ENCODE results near the gene IREB2. TPM values are rescaled to one million over a fixed set of nuclear protein-coding genes. Genes with fewer than 3 reads are reported as not detected.
"Not testable (repeated sequence)": the region's sequence is repeated elsewhere in the genome, so short reads cannot be mapped to it uniquely, and the experiment has no call there.

The IREB2 gene
- total RNA-seq, 4 donors from 2014 or later: 20.1 to 71.7 (median 40.7) TPM

DNA sequence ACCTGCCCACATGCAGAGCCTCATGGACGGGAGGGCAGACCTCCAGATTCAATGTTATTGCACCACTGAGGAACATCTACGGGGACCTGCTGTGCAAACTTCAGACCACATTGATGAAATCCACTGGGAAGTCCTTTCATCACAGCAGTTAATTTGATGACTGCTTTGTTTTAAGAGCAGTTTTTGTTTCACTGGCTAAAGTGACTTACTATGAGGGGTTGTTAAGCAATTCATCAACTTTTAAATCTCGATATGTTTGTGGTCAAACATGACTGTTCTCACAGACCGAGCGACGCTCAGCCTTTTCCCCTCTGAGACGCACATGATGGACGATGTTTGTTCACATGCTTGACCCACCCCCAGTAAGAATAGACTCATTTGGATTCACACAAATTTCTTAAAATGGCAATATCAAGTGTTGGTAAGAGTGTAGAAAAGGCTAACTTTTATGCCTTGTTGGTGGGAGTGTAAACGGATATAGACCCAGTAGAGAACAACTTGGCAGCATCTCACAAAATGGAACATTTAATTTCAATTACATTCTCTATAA is 35.9 kb upstream of the IREB2 start:
- intact Hi-C loops (cut with DNase I; ENCODE audit: low total_unique reads) (no loop called here), in situ Hi-C loops (cut with MboI; ENCODE audit: low pct_ligation_motif_present in 1 of 4, low pct_unique_long_range_greater_than_20kb in 1 of 4, low sequenced_read_pairs in 3 of 4) (no loop called here)
- Histone ChIP-seq H3K36me3 (no peaks in the 10 kb centered on the region), H3K27me3 (no peaks in the 10 kb centered on the region), H3K27ac (no peak overlapping the region), H3K9me3 (no peaks in the 10 kb centered on the region), H3K4me1 (peaks cover 0 to 9% (median 4%) of the 10 kb centered on the region in 4 donors), H3K4me3 (no peak overlapping the region)
- no peak for TF ChIP-seq EP300 (IDR thresholded peaks at IDR 0.05; ENCODE audit: low read depth)
- TF ChIP-seq, protein P1, sequence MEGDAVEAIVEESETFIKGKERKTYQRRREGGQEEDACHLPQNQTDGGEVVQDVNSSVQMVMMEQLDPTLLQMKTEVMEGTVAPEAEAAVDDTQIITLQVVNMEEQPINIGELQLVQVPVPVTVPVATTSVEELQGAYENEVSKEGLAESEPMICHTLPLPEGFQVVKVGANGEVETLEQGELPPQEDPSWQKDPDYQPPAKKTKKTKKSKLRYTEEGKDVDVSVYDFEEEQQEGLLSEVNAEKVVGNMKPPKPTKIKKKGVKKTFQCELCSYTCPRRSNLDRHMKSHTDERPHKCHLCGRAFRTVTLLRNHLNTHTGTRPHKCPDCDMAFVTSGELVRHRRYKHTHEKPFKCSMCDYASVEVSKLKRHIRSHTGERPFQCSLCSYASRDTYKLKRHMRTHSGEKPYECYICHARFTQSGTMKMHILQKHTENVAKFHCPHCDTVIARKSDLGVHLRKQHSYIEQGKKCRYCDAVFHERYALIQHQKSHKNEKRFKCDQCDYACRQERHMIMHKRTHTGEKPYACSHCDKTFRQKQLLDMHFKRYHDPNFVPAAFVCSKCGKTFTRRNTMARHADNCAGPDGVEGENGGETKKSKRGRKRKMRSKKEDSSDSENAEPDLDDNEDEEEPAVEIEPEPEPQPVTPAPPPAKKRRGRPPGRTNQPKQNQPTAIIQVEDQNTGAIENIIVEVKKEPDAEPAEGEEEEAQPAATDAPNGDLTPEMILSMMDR (IDR thresholded peaks at IDR 0.05): no peak
- TF ChIP-seq POLR2AphosphoS5 (IDR thresholded peaks at IDR 0.05): no peak
- TF ChIP-seq POLR2A (IDR thresholded peaks at IDR 0.05): no peak
- DNase-seq: no peak
- WGBS, 2 donors (ENCODE audit: low coverage in 1 of 2): 73 to 88% methylated on average over 6 to 9 of the region's 9 CpGs

DNA sequence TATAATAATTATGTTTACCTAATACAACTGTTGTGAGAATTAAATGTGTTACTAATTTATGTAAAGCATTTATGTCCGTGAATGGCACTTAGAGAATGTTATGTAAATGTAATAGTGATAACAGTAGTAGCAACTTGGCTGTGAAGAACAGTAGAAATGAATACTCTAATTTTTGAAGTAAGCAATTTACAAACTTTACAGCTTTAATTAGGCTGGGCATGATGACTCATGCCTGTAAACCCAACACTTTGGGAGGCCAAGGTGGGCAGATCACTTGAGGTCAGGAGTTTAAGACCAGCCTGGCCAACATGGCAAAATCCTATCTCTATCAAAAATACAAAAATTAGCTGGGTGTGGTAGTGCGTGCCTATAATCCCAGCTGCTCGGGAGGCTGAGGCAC is 33.9 kb upstream of the IREB2 start:
- H3K4me1 ChIP-seq: peaks cover 0 to 8% (median 2%) of the 10 kb centered on the region in 4 donors
- H3K27ac ChIP-seq: no peak overlapping the region
- H3K9me3 ChIP-seq: no peaks in the 10 kb centered on the region
- in situ Hi-C loops (cut with MboI; ENCODE audit: low pct_ligation_motif_present in 1 of 4, low pct_unique_long_range_greater_than_20kb in 1 of 4, low sequenced_read_pairs in 3 of 4): no loop called here
- 58 to 68% methylated on average over 3 of the region's 3 CpGs for WGBS, 2 donors (ENCODE audit: low coverage in 1 of 2)
- no peaks in the 10 kb centered on the region for H3K27me3 ChIP-seq
- no peak for TF ChIP-seq EP300 (IDR thresholded peaks at IDR 0.05; ENCODE audit: low read depth)
- no peak for TF ChIP-seq POLR2AphosphoS5 (IDR thresholded peaks at IDR 0.05)
- TF ChIP-seq POLR2A (IDR thresholded peaks at IDR 0.05): no peak
- TF ChIP-seq, protein P1 (IDR thresholded peaks at IDR 0.05): no peak
- intact Hi-C loops (cut with DNase I; ENCODE audit: low total_unique reads): no loop called here
- no peak overlapping the region for H3K4me3 ChIP-seq
- DNase-seq: no peak
- no peaks in the 10 kb centered on the region for H3K36me3 ChIP-seq

DNA sequence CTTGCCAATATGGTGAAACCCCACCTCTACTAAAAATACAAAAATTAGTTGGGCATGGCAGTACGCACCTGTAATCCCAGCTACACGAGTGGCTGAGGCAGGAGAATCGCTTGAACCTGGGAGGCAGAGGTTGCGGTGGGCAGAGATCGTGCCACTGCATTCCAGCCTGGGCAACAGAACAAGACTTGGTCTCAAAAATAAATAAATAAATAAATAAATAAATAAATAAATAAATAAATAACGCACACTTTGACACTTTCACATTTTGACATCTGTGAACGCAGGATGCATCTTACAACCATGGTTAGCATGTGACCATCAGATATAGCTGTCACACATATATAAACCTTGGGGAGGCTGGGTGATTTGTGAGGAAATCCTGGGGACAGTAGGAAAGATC is 33.2 kb upstream of the IREB2 start:
- DNase-seq; H3K27ac ChIP-seq; intact Hi-C loops (cut with DNase I; ENCODE audit: low total_unique reads); H3K27me3 ChIP-seq; H3K9me3 ChIP-seq; H3K4me3 ChIP-seq; H3K4me1 ChIP-seq; H3K36me3 ChIP-seq; in situ Hi-C loops (cut with MboI; ENCODE audit: low pct_ligation_motif_present in 1 of 4, low pct_unique_long_range_greater_than_20kb in 1 of 4, low sequenced_read_pairs in 3 of 4): not testable (repeated sequence)
- WGBS, 2 donors (ENCODE audit: low coverage in 1 of 2): 70 to 94% methylated on average over 2 to 7 of the region's 7 CpGs

DNA sequence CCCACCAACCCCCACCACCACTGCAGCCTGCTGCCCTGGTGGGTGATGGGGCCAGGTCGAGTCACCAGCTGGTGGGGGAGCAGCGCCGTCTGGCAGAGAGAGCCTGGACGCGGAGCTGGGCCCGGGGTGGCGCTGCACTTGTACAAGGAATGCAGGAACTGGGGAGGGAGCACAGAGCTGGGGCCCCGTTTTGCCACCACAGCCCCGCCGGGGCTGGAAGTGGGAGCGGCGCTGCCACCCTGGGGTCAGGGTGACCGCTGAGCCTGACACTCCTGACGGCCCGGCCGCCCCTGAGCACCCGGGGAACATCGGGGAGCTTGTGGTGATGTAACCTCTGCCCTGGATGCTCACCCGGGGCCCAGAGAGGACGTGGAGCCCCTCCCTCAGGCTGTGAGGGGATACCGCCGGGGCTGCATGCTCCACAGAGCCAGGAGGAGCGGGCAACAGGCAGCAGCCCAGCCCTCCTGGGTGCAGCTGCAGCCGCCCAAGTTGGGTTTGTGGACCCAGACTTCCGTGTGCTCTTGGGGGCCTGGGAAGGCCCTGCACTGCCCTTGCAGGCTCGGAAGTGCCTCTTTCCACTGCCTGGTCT is 32.6 kb upstream of the IREB2 start:
- TF ChIP-seq POLR2A (IDR thresholded peaks at IDR 0.05) (no peak), POLR2AphosphoS5 (IDR thresholded peaks at IDR 0.05) (no peak), EP300 (IDR thresholded peaks at IDR 0.05; ENCODE audit: low read depth) (no peak)
- TF ChIP-seq, protein P1 (IDR thresholded peaks at IDR 0.05): no peak
- WGBS, 2 donors (ENCODE audit: low coverage in 1 of 2): 66% methylated on average over 17 of the region's 26 CpGs; no CpG with 5 or more reads in 1 of the 2 donors

More for the DNA sequence above, 32.6 kb upstream of the IREB2 start:
- Histone ChIP-seq H3K27ac (no peak overlapping the region), H3K4me3 (no peak overlapping the region), H3K4me1 (peaks cover 0 to 8% (median 2%) of the 10 kb centered on the region in 4 donors), H3K36me3 (no peaks in the 10 kb centered on the region), H3K9me3 (no peaks in the 10 kb centered on the region), H3K27me3 (no peaks in the 10 kb centered on the region)
- in situ Hi-C loops (cut with MboI; ENCODE audit: low pct_ligation_motif_present in 1 of 4, low pct_unique_long_range_greater_than_20kb in 1 of 4, low sequenced_read_pairs in 3 of 4): no loop called here
- intact Hi-C loops (cut with DNase I; ENCODE audit: low total_unique reads): no loop called here
- no peak for DNase-seq
